Neural progenitor cell (in vitro differentiated cells): Measurements from ENCODE around the gene SLC25A1.

Source experiments
- CTCF ChIP-seq: fragments of 200-600 bp; sonication (generic); IDR thresholded peaks from 2 replicates; pipeline ENCODE4 v1.5.1; 2017; ENCODE audit warnings: antibody characterized with exemption, mild to moderate bottlenecking
- EZH2 ChIP-seq: fragments of 200-600 bp; sonication (generic); IDR thresholded peaks from 2 replicates; pipeline ENCODE4 v1.6.1; 2017; ENCODE audit warnings: antibody characterized with exemption, mild to moderate bottlenecking, moderate library complexity
- EZH2phosphoT487 ChIP-seq: fragments of 200-600 bp; sonication (generic); IDR thresholded peaks from 2 replicates; pipeline ENCODE4 v1.6.1; 2017; ENCODE audit warnings: antibody characterized with exemption

DNA sequence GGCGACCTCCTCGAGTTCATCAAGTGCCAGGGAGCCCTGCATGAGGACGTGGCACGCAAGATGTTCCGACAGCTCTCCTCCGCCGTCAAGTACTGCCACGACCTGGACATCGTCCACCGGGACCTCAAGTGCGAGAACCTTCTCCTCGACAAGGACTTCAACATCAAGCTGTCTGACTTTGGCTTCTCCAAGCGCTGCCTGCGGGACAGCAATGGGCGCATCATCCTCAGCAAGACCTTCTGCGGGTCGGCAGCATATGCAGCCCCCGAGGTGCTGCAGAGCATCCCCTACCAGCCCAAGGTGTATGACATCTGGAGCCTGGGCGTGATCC is 46.9 kb downstream of the SLC25A1 start:
- no peak for TF ChIP-seq EZH2
- TF ChIP-seq CTCF, result no peak
- no peak for TF ChIP-seq EZH2phosphoT487
